Neural progenitor cell (in vitro differentiated cells): ENCODE data around the gene GLIS1. TPM values are rescaled to one million over a fixed set of nuclear protein-coding genes. Genes with fewer than 3 reads are reported as not detected.

Experiments used
- DNase-seq: peaks from one replicate; pipeline ENCODE4 v3.0.0-alpha.2; 2016; ENCODE audit warnings: low spot score
- H2AFZ ChIP-seq: fragments of 200-600 bp; sonication (generic); replicated peaks from 2 replicates; pipeline ENCODE4 v1.6.1; 2016; ENCODE audit warnings: antibody characterized with exemption
- H3F3A ChIP-seq: fragments of 200-600 bp; sonication (generic); 2 replicates; pipeline ENCODE4 v1.6.1; 2016; ENCODE audit warnings: antibody characterized with exemption, low read depth
- H3K27ac ChIP-seq: fragments of 200-600 bp; sonication (generic); 2 replicates; pipeline ENCODE4 v1.5.1; 2016; ENCODE audit warnings: mild to moderate bottlenecking
- H3K27me3 ChIP-seq: fragments of 200-600 bp; sonication (generic); 2 replicates; pipeline ENCODE4 v1.6.1; 2016; ENCODE audit warnings: mild to moderate bottlenecking, moderate library complexity
- H3K36me3 ChIP-seq: fragments of 200-600 bp; sonication (generic); 2 replicates; pipeline ENCODE4 v1.5.1; 2016
- H3K4me1 ChIP-seq: fragments of 200-600 bp; sonication (generic); 2 replicates; pipeline ENCODE4 v1.6.1; 2016; ENCODE audit warnings: mixed run types
- H3K4me2 ChIP-seq: fragments of 200-600 bp; sonication (generic); 2 replicates; pipeline ENCODE4 v1.6.1; 2016
- H3K4me3 ChIP-seq: fragments of 200-600 bp; sonication (generic); 2 replicates; pipeline ENCODE4 v1.5.1; 2016
- H3K79me2 ChIP-seq: fragments of 200-600 bp; sonication (generic); 2 replicates; pipeline ENCODE4 v1.6.1; 2016; ENCODE audit warnings: low read depth
- H3K9ac ChIP-seq: fragments of 200-600 bp; sonication (generic); 2 replicates; pipeline ENCODE4 v1.6.1; 2016
- H3K9me3 ChIP-seq: fragments of 200-600 bp; sonication (generic); 2 replicates; pipeline ENCODE4 v1.5.1; 2016; ENCODE audit warnings: low read depth
- H4K20me1 ChIP-seq: fragments of 200-600 bp; sonication (generic); 2 replicates; pipeline ENCODE4 v1.6.1; 2016; ENCODE audit warnings: low read depth
- H3K27ac Mint-ChIP-seq: 3 replicates; pipeline ENCODE4 v1.8.0; 2021; ENCODE audit warnings: mixed read lengths
- H3K27me3 Mint-ChIP-seq: 2 replicates; pipeline ENCODE4 v1.8.0; 2022; ENCODE audit warnings: low read depth, mild to moderate bottlenecking, inconsistent platforms, moderate library complexity, mixed read lengths; ENCODE audit not compliant: insufficient read depth
- H3K36me3 Mint-ChIP-seq: 3 replicates; pipeline ENCODE4 v1.8.0; 2021; ENCODE audit warnings: mixed read lengths
- H3K4me1 Mint-ChIP-seq: 3 replicates; pipeline ENCODE4 v1.8.0; 2021; ENCODE audit warnings: mixed read lengths
- H3K4me3 Mint-ChIP-seq: 3 replicates; pipeline ENCODE4 v1.8.0; 2021; ENCODE audit warnings: mild to moderate bottlenecking, moderate library complexity, mixed read lengths
- H3K9me3 Mint-ChIP-seq: 3 replicates; pipeline ENCODE4 v1.8.0; 2020; ENCODE audit warnings: mixed read lengths
- EZH2 ChIP-seq: fragments of 200-600 bp; sonication (generic); IDR thresholded peaks from 2 replicates; pipeline ENCODE4 v1.6.1; 2017; ENCODE audit warnings: antibody characterized with exemption, mild to moderate bottlenecking, moderate library complexity
- EZH2phosphoT487 ChIP-seq: fragments of 200-600 bp; sonication (generic); IDR thresholded peaks from 2 replicates; pipeline ENCODE4 v1.6.1; 2017; ENCODE audit warnings: antibody characterized with exemption
- total RNA-seq: library from RNA; depleted of rRNA; stranded (reverse); fragments of >200 nt; gene quantifications from 2 replicates; pipeline ENCODE4 v1.2.3, GENCODE V29; 2015; ENCODE audit warnings: low replicate concordance
- TF ChIP-seq, protein P1 (sequence below): fragments of 200-600 bp; sonication (generic); IDR thresholded peaks from 2 replicates; pipeline ENCODE4 v1.5.1; 2017; ENCODE audit warnings: antibody characterized with exemption, mild to moderate bottlenecking

Gene GLIS1
- total RNA-seq, 1 donor from 2014 or later: not detected

DNA sequence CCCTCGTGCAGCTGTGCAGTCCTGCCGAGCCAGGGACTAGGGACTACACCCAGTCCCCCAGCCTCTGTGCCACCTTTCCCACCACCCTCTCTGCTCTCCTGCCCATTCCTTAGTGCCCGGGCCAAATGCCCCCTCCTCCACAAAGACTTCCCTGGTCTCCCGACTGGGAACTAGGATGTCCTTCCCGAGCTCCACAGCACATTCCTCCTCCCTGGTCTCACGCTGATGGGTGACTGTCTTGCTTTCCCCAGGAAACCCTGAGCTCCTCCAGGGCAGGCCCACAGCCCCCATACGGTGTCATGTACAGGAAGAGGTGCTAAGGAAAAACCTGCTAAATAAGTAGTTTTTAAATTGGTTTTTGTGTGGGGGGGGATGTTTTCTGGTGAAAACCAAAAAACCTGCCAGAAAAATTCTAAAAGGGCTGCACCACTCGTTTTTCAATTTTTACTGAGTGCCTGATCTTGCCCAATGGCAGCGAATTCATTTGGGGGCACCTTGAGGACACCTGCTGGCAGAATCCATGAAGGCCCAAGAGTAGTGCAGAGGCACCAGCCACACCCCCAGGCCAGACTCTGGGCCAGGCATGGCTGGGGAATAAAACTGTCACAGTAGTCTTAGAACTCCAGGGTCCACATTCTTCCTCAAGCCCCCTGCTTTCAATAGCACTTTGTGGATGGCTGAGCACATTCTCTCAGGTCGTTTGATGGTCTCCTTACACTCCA is 50.4 kb downstream of the GLIS1 start:
- Mint-ChIP-seq H3K4me1 (peaks cover 44% of the 10 kb centered on the region), H3K36me3 (no peaks in the 10 kb centered on the region), H3K27ac (peak overlapping the region; percentile 46), H3K4me3 (no peak overlapping the region), H3K27me3 (peaks cover 3% of the 10 kb centered on the region), H3K9me3 (peaks cover 2% of the 10 kb centered on the region)
- Histone ChIP-seq H3K9me3 (no peaks in the 10 kb centered on the region), H3K27ac (no peak overlapping the region), H2AFZ (no peak overlapping the region), H3K36me3 (no peaks in the 10 kb centered on the region), H3K27me3 (peaks cover 13% of the 10 kb centered on the region), H3K4me2 (no peak overlapping the region), H3F3A (no peaks in the 10 kb centered on the region), H3K79me2 (no peaks in the 10 kb centered on the region), H3K4me1 (peaks cover 16% of the 10 kb centered on the region), H3K9ac (no peak overlapping the region), H3K4me3 (no peak overlapping the region), H4K20me1 (no peaks in the 10 kb centered on the region)
- TF ChIP-seq EZH2phosphoT487 (no peak), EZH2 (no peak)
- TF ChIP-seq, protein P1, sequence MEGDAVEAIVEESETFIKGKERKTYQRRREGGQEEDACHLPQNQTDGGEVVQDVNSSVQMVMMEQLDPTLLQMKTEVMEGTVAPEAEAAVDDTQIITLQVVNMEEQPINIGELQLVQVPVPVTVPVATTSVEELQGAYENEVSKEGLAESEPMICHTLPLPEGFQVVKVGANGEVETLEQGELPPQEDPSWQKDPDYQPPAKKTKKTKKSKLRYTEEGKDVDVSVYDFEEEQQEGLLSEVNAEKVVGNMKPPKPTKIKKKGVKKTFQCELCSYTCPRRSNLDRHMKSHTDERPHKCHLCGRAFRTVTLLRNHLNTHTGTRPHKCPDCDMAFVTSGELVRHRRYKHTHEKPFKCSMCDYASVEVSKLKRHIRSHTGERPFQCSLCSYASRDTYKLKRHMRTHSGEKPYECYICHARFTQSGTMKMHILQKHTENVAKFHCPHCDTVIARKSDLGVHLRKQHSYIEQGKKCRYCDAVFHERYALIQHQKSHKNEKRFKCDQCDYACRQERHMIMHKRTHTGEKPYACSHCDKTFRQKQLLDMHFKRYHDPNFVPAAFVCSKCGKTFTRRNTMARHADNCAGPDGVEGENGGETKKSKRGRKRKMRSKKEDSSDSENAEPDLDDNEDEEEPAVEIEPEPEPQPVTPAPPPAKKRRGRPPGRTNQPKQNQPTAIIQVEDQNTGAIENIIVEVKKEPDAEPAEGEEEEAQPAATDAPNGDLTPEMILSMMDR: no peak
- DNase-seq: no peak

DNA sequence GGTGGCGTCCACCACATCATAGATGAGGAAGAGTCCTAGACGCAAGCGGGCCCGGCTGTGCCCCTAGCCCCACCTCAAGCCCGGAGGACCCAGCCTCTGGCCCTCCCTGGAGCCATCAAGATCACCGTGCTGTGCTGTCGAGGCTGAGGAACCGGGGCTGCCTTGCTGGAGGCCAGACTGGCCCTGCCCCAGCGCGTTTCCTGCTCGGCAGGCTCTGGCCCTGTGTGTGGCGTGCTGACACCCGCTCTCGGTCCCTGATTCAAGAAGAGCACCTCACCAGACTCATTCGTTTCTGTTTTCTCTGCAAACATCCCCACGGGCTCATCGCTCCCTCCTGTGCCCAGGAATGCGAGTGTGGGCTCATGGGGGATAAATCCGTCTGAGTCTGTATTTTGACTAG is 51.1 kb downstream of the GLIS1 start:
- H4K20me1 ChIP-seq: no peaks in the 10 kb centered on the region
- peak overlapping the region; percentile 46 for H3K27ac Mint-ChIP-seq
- no peak overlapping the region for H3K4me2 ChIP-seq
- no peak overlapping the region for H2AFZ ChIP-seq
- no peaks in the 10 kb centered on the region for H3K9me3 ChIP-seq
- H3K9me3 Mint-ChIP-seq: peaks cover under 1% of the 10 kb centered on the region
- H3F3A ChIP-seq: no peaks in the 10 kb centered on the region
- H3K9ac ChIP-seq: no peak overlapping the region
- peaks cover 6% of the 10 kb centered on the region for H3K27me3 Mint-ChIP-seq
- no peaks in the 10 kb centered on the region for H3K36me3 ChIP-seq
- H3K4me1 Mint-ChIP-seq: peaks cover 38% of the 10 kb centered on the region
- H3K27ac ChIP-seq: no peak overlapping the region
- no peak overlapping the region for H3K4me3 ChIP-seq
- no peak overlapping the region for H3K4me3 Mint-ChIP-seq
- H3K79me2 ChIP-seq: no peaks in the 10 kb centered on the region
- H3K27me3 ChIP-seq: peaks cover 13% of the 10 kb centered on the region
- no peak for DNase-seq
- TF ChIP-seq, protein P1: no peak
- TF ChIP-seq EZH2 (no peak), EZH2phosphoT487 (no peak)
- H3K36me3 Mint-ChIP-seq: no peaks in the 10 kb centered on the region
- H3K4me1 ChIP-seq: peaks cover 15% of the 10 kb centered on the region

DNA sequence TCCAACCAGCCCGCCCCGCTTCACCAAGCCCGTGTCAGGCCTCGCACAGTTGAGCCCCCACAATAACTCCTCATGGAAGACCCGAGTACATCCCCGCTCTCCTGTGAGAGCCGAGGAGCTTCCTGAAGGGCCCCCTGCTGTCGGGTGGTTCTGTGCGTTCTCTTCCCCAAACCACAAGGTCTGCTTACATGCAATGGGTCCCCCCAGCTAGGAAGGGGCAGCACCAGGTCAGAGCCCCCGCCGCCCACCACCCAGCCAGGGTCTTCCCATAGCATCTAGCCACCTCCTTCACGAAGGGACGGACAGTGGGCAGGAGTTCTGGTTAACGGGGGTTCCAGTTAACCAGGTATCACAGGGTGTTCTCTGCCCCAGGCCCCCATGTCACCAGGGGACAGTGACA is 51.5 kb downstream of the GLIS1 start:
- Histone ChIP-seq H3K36me3 (no peaks in the 10 kb centered on the region), H3K4me2 (no peak overlapping the region), H3K27me3 (peaks cover 13% of the 10 kb centered on the region), H3K4me1 (peaks cover 15% of the 10 kb centered on the region), H3F3A (no peaks in the 10 kb centered on the region), H3K27ac (no peak overlapping the region), H4K20me1 (no peaks in the 10 kb centered on the region), H3K9me3 (no peaks in the 10 kb centered on the region), H3K9ac (no peak overlapping the region), H2AFZ (no peak overlapping the region), H3K79me2 (no peaks in the 10 kb centered on the region), H3K4me3 (no peak overlapping the region)
- TF ChIP-seq, protein P1: no peak
- TF ChIP-seq EZH2 (no peak), EZH2phosphoT487 (no peak)
- H3K27me3 Mint-ChIP-seq: peaks cover 8% of the 10 kb centered on the region
- DNase-seq: no peak
- no peak overlapping the region for H3K4me3 Mint-ChIP-seq
- no peak overlapping the region for H3K27ac Mint-ChIP-seq
- peaks cover 42% of the 10 kb centered on the region for H3K4me1 Mint-ChIP-seq
- H3K36me3 Mint-ChIP-seq: no peaks in the 10 kb centered on the region
- H3K9me3 Mint-ChIP-seq: no peaks in the 10 kb centered on the region
